Vagina (tissue), 2 donors: Measurements from ENCODE around the gene ZNF613.

Experiments used
- POLR2A ChIP-seq, 2 donors: fragments of 450-650 bp; IDR thresholded peaks; one replicate each; pipeline ENCODE4 v1.6.1; 2017; ENCODE audit warnings: antibody characterized with exemption in 2 of 2, mild to moderate bottlenecking in 2 of 2, moderate library complexity in 2 of 2
- POLR2AphosphoS5 ChIP-seq, 2 donors: sonication (generic); formaldehyde crosslinking; IDR thresholded peaks; one replicate each; pipeline ENCODE4 v1.9.0; 2017; ENCODE audit warnings: antibody characterized with exemption in 2 of 2, mild to moderate bottlenecking in 2 of 2, low read depth in 1 of 2; ENCODE audit not compliant: insufficient read depth in 1 of 2
- TF ChIP-seq, protein P1 (sequence below), 3 experiments: fragments of 450-650 bp in 2 of 3; fragments of 200-600 bp in 1 of 3; sonication (generic) in 1 of 3; IDR thresholded peaks; one replicate each; pipeline ENCODE4 v1.5.1; 2017 to 2019; ENCODE audit warnings: antibody characterized with exemption in 3 of 3, mild to moderate bottlenecking in 2 of 3, moderate library complexity in 2 of 3

DNA sequence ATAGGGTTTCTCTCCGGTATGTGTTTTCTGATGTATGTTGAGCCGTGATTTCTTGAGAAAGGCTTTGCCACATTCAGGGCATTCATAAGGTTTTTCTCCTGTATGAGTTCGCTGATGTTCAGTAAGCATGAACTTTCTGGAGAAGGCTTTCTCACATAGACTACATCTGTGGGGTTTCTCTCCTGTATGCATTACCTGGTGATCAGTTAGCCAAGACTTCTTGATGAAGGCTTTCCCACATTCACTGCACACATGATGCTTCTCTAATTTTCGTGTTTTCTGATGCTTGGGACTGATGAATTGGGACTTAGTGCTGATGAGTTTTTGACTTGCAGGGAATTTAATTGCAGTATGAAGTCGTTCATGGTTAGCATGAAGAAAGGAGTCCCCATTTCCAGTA is 38.3 kb downstream of the ZNF613 start:
- TF ChIP-seq, protein P1, sequence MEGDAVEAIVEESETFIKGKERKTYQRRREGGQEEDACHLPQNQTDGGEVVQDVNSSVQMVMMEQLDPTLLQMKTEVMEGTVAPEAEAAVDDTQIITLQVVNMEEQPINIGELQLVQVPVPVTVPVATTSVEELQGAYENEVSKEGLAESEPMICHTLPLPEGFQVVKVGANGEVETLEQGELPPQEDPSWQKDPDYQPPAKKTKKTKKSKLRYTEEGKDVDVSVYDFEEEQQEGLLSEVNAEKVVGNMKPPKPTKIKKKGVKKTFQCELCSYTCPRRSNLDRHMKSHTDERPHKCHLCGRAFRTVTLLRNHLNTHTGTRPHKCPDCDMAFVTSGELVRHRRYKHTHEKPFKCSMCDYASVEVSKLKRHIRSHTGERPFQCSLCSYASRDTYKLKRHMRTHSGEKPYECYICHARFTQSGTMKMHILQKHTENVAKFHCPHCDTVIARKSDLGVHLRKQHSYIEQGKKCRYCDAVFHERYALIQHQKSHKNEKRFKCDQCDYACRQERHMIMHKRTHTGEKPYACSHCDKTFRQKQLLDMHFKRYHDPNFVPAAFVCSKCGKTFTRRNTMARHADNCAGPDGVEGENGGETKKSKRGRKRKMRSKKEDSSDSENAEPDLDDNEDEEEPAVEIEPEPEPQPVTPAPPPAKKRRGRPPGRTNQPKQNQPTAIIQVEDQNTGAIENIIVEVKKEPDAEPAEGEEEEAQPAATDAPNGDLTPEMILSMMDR (IDR thresholded peaks at IDR 0.05), result no peak
- TF ChIP-seq POLR2AphosphoS5 (IDR thresholded peaks at IDR 0.05; ENCODE audit: insufficient read depth in 1 of 2, low read depth in 1 of 2), result no peak
- no peak for TF ChIP-seq POLR2A (IDR thresholded peaks at IDR 0.05)
